ENCODE measurements around the gene REPIN1. TPM values are rescaled to one million over a fixed set of nuclear protein-coding genes. Genes with fewer than 3 reads are reported as not detected.
A peak's percentile ranks its signal among the peaks of the same experiment; 100 is the strongest.

The REPIN1 gene
- total and polyA plus RNA-seq, 9 of the 15 experiments (the other 6 are each of a cell fraction or from before 2014, with no cell fraction given), result 8.1 to 283 (median 94.3) TPM

DNA sequence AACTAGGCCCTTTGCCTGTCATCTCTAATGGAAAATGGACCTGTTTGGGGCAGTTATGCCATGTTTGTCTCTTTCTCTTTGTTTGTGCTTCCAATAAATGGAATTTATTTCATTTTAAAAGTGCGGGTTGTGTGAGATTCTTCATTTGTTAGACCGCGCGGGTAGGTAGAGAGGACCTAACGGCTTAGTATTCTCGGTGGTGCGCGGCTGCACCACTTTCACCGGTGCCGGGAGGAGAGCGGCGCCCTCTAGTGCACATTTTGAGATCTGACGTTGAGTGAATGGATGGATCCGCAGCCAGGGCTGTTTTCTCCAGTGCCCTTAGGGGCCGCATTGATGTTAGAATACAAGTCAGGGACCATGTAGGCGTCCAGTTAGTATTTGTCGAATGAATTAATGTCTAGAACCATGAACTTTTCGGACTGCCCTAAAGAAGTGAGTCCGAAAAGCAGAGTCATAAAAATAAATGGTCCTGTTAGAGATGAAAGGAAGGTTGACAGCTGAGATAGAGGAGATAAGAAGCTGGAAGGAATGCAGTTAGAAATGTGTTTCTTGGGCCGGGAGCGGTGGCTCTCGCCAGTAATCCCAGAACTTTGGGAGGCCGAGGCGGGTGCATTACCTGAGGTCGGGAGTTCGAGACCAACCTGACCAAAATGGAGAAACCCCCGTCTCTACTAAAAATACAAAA, 52.5 kb downstream of the REPIN1 start (continued):
- TF ChIP-seq ZNF197 (CRISPR knock-in tag; IDR thresholded peaks at IDR 0.05; ENCODE audit: low read depth) (0 out of 2 replicates have a peak, but pooled peaks have one; percentile 61), STAT5A (IDR thresholded peaks at IDR 0.05; ENCODE audit: borderline replicate concordance, low read length) (no peak), PML (IDR thresholded peaks at IDR 0.05; ENCODE audit: low read length) (no peak), U2AF2 (optimal IDR thresholded peaks at IDR 0.05; ENCODE audit: low read depth, low read length) (no peak), PPARD (CRISPR knock-in tag; IDR thresholded peaks at IDR 0.05) (no peak), EP300 (IDR thresholded peaks at IDR 0.05; ENCODE audit: low read length) (peak; percentile 13; the same call in 1 of the 2 replicates), SMAD1 (IDR thresholded peaks at IDR 0.05; ENCODE audit: low read depth, low read length, partially characterized antibody) (no peak), MEF2A (IDR thresholded peaks at IDR 0.05; ENCODE audit: control insufficient read depth, low read depth, low read length) (no peak), SAFB (IDR thresholded peaks at IDR 0.05; ENCODE audit: borderline replicate concordance, low read depth, low read length) (no peak), ETV5 (CRISPR knock-in tag; IDR thresholded peaks at IDR 0.05; ENCODE audit: low read depth) (no peak)
- TF ChIP-seq, protein P1, sequence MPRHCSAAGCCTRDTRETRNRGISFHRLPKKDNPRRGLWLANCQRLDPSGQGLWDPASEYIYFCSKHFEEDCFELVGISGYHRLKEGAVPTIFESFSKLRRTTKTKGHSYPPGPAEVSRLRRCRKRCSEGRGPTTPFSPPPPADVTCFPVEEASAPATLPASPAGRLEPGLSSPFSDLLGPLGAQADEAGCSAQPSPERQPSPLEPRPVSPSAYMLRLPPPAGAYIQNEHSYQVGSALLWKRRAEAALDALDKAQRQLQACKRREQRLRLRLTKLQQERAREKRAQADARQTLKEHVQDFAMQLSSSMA (CRISPR knock-in tag; IDR thresholded peaks at IDR 0.05), result no peak
- TF ChIP-seq, protein P2, sequence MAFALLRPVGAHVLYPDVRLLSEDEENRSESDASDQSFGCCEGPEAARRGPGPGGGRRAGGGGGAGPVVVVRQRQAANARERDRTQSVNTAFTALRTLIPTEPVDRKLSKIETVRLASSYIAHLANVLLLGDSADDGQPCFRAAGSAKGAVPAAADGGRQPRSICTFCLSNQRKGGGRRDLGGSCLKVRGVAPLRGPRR (CRISPR knock-in tag; IDR thresholded peaks at IDR 0.05), result no peak
- TF ChIP-seq, protein P3, sequence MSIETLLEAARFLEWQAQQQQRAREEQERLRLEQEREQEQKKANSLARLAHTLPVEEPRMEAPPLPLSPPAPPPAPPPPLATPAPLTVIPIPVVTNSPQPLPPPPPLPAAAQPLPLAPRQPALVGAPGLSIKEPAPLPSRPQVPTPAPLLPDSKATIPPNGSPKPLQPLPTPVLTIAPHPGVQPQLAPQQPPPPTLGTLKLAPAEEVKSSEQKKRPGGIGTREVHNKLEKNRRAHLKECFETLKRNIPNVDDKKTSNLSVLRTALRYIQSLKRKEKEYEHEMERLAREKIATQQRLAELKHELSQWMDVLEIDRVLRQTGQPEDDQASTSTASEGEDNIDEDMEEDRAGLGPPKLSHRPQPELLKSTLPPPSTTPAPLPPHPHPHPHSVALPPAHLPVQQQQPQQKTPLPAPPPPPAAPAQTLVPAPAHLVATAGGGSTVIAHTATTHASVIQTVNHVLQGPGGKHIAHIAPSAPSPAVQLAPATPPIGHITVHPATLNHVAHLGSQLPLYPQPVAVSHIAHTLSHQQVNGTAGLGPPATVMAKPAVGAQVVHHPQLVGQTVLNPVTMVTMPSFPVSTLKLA (conservative IDR thresholded peaks at IDR 0.05), result no peak
- TF ChIP-seq, protein P4, sequence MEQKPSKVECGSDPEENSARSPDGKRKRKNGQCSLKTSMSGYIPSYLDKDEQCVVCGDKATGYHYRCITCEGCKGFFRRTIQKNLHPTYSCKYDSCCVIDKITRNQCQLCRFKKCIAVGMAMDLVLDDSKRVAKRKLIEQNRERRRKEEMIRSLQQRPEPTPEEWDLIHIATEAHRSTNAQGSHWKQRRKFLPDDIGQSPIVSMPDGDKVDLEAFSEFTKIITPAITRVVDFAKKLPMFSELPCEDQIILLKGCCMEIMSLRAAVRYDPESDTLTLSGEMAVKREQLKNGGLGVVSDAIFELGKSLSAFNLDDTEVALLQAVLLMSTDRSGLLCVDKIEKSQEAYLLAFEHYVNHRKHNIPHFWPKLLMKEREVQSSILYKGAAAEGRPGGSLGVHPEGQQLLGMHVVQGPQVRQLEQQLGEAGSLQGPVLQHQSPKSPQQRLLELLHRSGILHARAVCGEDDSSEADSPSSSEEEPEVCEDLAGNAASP (IDR thresholded peaks at IDR 0.05), result no peak
- TF ChIP-seq, protein P5, sequence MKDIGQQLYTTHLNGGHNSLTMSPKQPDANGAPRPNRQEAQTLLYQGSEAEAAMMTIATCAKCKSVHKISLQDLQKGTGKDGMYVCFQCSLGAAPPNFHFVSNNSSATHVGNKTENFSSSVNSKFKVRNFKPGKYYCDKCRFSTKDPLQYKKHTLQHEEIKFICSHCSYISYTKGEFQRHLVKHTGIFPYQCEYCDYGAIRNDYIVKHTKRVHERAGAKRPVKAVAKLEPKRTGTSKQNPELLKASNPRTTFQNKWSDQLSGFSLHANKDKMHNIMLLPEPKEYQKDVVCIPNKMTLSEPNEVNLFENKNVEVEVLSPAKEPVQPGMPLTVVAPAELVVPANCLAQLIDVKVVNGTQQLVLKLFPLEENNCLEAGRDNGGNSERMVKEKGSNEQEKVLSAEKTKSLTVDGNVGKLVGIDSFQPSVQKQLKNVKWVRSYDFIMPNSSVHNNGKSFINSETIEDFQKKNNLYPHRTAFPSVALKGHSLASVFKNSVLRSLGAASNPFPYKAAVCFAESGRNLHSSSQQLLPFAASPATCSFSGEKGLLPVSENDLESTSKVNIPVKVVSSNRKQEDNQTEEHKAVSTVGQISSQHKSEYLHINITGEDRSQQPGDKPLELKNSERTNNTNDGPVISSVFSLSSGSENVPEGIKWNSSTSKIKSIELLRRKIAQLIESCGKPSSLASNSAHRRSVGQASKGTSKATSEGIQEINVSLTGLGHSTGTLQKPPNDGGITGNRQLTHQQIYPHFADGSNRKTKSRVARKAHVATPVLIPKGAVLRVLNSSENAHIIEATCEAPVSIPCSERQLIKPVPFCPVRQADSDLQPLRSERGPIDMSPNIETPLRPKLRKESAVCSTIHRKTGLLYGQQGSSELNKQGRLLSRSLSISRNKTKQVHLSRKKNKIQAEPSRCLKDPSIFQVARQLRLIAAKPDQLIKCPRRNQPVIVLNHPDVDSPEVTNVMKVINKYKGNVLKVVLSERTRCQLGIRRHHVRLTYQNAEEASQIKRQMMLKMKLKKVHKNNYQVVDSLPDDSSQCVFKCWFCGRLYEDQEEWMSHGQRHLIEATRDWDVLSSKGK (CRISPR knock-in tag; IDR thresholded peaks at IDR 0.05), result no peak
- TF ChIP-seq, protein P6, sequence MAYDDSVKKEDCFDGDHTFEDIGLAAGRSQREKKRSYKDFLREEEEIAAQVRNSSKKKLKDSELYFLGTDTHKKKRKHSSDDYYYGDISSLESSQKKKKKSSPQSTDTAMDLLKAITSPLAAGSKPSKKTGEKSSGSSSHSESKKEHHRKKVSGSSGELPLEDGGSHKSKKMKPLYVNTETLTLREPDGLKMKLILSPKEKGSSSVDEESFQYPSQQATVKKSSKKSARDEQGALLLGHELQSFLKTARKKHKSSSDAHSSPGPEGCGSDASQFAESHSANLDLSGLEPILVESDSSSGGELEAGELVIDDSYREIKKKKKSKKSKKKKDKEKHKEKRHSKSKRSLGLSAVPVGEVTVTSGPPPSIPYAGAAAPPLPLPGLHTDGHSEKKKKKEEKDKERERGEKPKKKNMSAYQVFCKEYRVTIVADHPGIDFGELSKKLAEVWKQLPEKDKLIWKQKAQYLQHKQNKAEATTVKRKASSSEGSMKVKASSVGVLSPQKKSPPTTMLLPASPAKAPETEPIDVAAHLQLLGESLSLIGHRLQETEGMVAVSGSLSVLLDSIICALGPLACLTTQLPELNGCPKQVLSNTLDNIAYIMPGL (CRISPR knock-in tag; IDR thresholded peaks at IDR 0.05), result no peak

Data from K562 (cell line).